Spleen (tissue), 7 donors: ENCODE results near the gene DPH2.

Experiments
- CTCF ChIP-seq, 11 experiments: fragments of 200-600 bp in 7 of 11; fragments of 450-650 bp in 4 of 11; sonication (generic) in 4 of 11; IDR thresholded peaks in 8 of 11; conservative IDR thresholded peaks in 3 of 11; 1 replicate in 7 of 11; 2 replicates in 4 of 11; pipeline versions ENCODE4 v1.4.0 to v1.8.0; 2016 to 2021; ENCODE audit warnings: antibody characterized with exemption in 11 of 11, inconsistent platforms in 4 of 11, mild to moderate bottlenecking in 1 of 11
- POLR2A ChIP-seq, 3 donors: fragments of 450-650 bp; IDR thresholded peaks; one replicate each; pipeline ENCODE4 v1.5.1; 2017; ENCODE audit warnings: antibody characterized with exemption in 3 of 3, mild to moderate bottlenecking in 1 of 3
- POLR2AphosphoS5 ChIP-seq, 3 donors: sonication (generic); formaldehyde crosslinking; IDR thresholded peaks; one replicate each; pipeline ENCODE4 v1.5.1; 2017; ENCODE audit warnings: antibody characterized with exemption in 3 of 3
- donor health status: DM: no; HTN: no; CAD: no; lungs with moderate emphysema.
- donor health status: DM: no; HTN: no; CAD: no.
- donor health status: DM: no; HTN: no; CAD: no.

GRCh38 chr1:43947874-43948437, 21.9 kb upstream of the DPH2 start:
- no peak for TF ChIP-seq CTCF (IDR thresholded peaks at IDR 0.05 in 8 of 11, conservative IDR thresholded peaks at IDR 0.05 in 3 of 11)
- no peak for TF ChIP-seq POLR2A (IDR thresholded peaks at IDR 0.05)
- no peak for TF ChIP-seq POLR2AphosphoS5 (IDR thresholded peaks at IDR 0.05)
